OCI-LY3 (cell line): ENCODE measurements around the gene CERS6.

Experiments
- H2AFZ ChIP-seq: fragments of 200-600, 300-600 bp; shearing (Covaris generic); 2 replicates; pipeline ENCODE4 v1.6.0; 2014; ENCODE audit warnings: antibody characterized with exemption, low read depth, low read length
- H3K27ac ChIP-seq: fragments of 200-600, 300-600 bp; sonication (generic); 2 replicates; pipeline ENCODE4 v1.5.1; 2014; ENCODE audit warnings: mild to moderate bottlenecking, low read length, moderate library complexity, mixed read lengths
- H3K27me3 ChIP-seq: fragments of 200-600, 300-600 bp; sonication (generic); 2 replicates; pipeline ENCODE4 v1.6.1; 2014; ENCODE audit warnings: low read depth, low read length, mixed read lengths
- H3K36me3 ChIP-seq: fragments of 200-600, 300-600 bp; sonication (generic); replicated peaks from 2 replicates; pipeline ENCODE3; 2014; ENCODE audit warnings: low read depth, low read length, mixed read lengths
- H3K4me1 ChIP-seq: fragments of 300-600, 200-600 bp; sonication (generic); 2 replicates; pipeline ENCODE4 v1.6.1; 2014; ENCODE audit warnings: low read length, mixed read lengths
- H3K4me2 ChIP-seq: fragments of 200-600, 300-600 bp; sonication (generic); 2 replicates; pipeline ENCODE4 v1.6.1; 2014; ENCODE audit warnings: low read length, mixed read lengths
- H3K4me3 ChIP-seq: fragments of 300-600, 200-600 bp; sonication (generic); 2 replicates; pipeline ENCODE4 v1.5.1; 2014; ENCODE audit warnings: antibody characterized with exemption, mild to moderate bottlenecking, low read length, moderate library complexity
- H3K79me2 ChIP-seq: fragments of 300-600, 200-600 bp; shearing (Covaris generic); 2 replicates; pipeline ENCODE4 v1.6.1; 2014; ENCODE audit warnings: mild to moderate bottlenecking, low read length, mixed read lengths
- H3K9ac ChIP-seq: fragments of 300-600, 200-600 bp; shearing (Covaris generic); 2 replicates; pipeline ENCODE4 v1.6.0; 2014; ENCODE audit warnings: mild to moderate bottlenecking, low read length, moderate library complexity
- H3K9me3 ChIP-seq: fragments of 200-600, 300-600 bp; shearing (Covaris generic); 2 replicates; pipeline ENCODE4 v1.6.1; 2014; ENCODE audit warnings: low read length, mixed read lengths; ENCODE audit not compliant: insufficient read depth
- H4K20me1 ChIP-seq: fragments of 200-600, 300-600 bp; sonication (generic); 2 replicates; pipeline ENCODE4 v1.6.1; 2016; ENCODE audit warnings: low read length, mixed read lengths; ENCODE audit not compliant: insufficient read depth
- CTCF ChIP-seq: fragments of 200-600, 300-600 bp; sonication (generic); IDR thresholded peaks from 2 replicates; pipeline ENCODE4 v1.5.1; 2014; ENCODE audit warnings: antibody characterized with exemption, low read length, low read depth
- EZH2phosphoT487 ChIP-seq: fragments of 200-600 bp; shearing (Covaris generic); IDR thresholded peaks from 2 replicates; pipeline ENCODE4 v1.6.1; 2018; ENCODE audit warnings: antibody characterized with exemption, mixed run types, low read depth

CERS6 gene

DNA sequence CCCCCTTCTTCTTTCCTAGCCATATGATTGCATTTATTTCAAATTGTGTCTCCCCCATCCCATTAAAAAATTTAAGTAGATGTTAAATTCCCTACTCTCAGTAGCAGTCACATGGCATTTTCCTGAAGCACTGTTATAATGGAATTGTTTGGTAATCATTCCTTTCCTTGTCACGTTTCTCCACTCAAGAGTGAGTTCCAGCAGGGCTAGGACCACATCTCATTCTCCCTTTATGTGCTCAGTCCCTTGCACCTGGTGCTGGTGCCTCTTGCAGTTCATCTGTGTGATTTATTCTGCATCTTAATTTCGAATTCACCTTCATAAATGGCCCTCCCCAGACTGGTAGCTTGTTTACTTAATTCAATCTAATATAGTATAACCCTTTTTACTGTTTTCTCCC lies 276.0 kb downstream of the CERS6 start:
- Histone ChIP-seq H3K4me1 (no peaks in the 10 kb centered on the region), H3K36me3 (no peaks in the 10 kb centered on the region), H4K20me1 (no peaks in the 10 kb centered on the region), H3K9me3 (no peaks in the 10 kb centered on the region), H3K4me2 (no peak overlapping the region), H3K4me3 (no peak overlapping the region), H3K79me2 (no peaks in the 10 kb centered on the region), H2AFZ (no peak overlapping the region), H3K9ac (no peak overlapping the region), H3K27me3 (no peaks in the 10 kb centered on the region), H3K27ac (no peak overlapping the region)
- no peak for TF ChIP-seq CTCF
- no peak for TF ChIP-seq EZH2phosphoT487

DNA sequence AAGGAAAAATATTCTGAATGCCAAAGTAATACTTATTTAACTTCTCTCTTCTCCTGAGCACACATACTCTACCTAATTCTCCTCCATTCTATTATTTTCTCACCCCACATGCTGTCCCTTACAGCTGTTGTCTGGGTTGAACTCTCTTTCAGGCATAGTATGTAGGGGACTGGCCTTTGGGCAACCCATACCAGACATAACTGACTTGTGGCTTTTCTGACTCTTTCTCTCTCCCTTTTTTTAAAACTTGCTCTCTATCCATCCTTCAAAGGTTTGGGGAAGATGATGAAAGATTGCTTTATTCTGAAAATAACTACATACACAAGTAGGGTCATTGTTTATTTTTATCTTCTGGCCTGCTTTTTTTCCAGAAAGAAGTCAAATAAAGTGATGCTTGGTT lies 276.4 kb downstream of the CERS6 start:
- Histone ChIP-seq H4K20me1 (no peaks in the 10 kb centered on the region), H3K4me2 (no peak overlapping the region), H3K27me3 (no peaks in the 10 kb centered on the region), H2AFZ (no peak overlapping the region), H3K4me3 (no peak overlapping the region), H3K36me3 (no peaks in the 10 kb centered on the region), H3K9ac (no peak overlapping the region), H3K9me3 (no peaks in the 10 kb centered on the region), H3K27ac (no peak overlapping the region), H3K4me1 (no peaks in the 10 kb centered on the region), H3K79me2 (no peaks in the 10 kb centered on the region)
- no peak for TF ChIP-seq EZH2phosphoT487
- no peak for TF ChIP-seq CTCF

DNA sequence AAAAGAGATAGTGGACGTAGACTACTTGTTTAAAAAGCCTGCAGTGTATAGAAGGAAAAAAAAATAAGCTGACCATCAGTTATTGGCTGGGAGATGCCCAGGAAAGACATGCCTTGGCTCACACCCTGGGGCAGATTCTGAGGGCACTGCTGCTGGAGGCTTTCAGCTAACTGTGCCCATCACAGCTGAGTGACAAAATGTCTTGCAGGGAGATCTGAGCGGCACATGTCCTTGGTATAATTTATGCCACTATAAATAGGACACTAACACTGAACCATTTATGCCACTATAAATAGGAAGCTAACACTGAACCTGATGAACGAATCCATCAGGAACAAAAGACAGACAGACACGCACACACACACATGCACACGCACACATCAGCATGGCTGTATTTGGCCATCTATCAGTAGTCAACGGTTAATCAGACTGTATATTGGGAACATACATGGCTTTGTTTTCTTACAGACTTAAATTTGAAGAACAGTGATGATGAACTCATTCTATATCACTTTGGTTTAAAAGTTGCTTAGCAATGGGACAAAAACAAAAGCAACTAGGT lies 278.2 kb downstream of the CERS6 start:
- no peak overlapping the region for H2AFZ ChIP-seq
- no peaks in the 10 kb centered on the region for H3K9me3 ChIP-seq
- H3K4me3 ChIP-seq = no peak overlapping the region
- H3K79me2 ChIP-seq = no peaks in the 10 kb centered on the region
- H3K27ac ChIP-seq = no peak overlapping the region
- H3K4me1 ChIP-seq = no peaks in the 10 kb centered on the region
- no peaks in the 10 kb centered on the region for H3K36me3 ChIP-seq
- no peak for TF ChIP-seq CTCF
- TF ChIP-seq EZH2phosphoT487 = no peak
- no peak overlapping the region for H3K9ac ChIP-seq
- H3K27me3 ChIP-seq = no peaks in the 10 kb centered on the region
- no peak overlapping the region for H3K4me2 ChIP-seq
- no peaks in the 10 kb centered on the region for H4K20me1 ChIP-seq

DNA sequence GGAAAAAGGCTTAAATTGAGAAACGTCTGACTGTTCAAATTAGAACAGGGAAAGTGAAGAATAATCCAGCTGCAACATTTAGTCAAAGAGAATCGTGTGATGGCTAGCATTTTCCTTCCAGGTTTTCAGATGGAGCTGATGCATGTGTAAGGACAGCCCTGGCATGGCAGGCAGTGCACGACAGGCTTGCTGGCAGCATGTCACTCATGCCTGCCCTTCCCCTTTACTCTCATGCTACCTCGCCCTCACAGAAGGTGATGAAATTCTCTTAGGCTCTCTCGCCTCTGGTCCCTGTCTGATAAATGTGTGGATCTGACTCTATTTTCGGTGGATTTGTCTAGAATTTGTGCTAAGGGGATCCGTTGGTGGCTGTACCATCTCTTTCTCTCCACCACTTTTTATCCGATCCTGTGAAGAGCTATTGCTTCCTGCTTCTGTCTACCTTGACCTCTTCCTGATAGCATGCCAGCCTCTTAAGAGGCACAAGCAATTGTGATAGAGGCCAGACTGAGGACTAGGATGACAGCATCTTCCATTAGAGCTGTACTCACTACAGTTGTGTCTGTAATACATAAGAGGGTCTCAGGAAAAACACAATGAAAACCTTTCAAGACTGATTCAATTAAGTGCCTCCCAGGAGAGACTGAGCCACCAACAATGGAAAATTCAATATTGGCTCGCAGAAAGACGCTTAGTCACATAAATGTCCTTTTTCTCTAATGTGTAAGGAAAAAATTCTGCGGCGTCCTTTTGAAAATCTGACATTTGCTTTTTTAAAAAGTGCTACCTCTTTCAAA lies 280.8 kb downstream of the CERS6 start:
- no peaks in the 10 kb centered on the region for H3K4me1 ChIP-seq
- no peak overlapping the region for H3K27ac ChIP-seq

More for the DNA sequence above, 280.8 kb downstream of the CERS6 start:
- no peaks in the 10 kb centered on the region for H3K79me2 ChIP-seq
- no peak for TF ChIP-seq EZH2phosphoT487
- no peak for TF ChIP-seq CTCF
- H3K9me3 ChIP-seq = no peaks in the 10 kb centered on the region
- no peaks in the 10 kb centered on the region for H3K27me3 ChIP-seq
- no peak overlapping the region for H3K4me2 ChIP-seq
- H4K20me1 ChIP-seq = no peaks in the 10 kb centered on the region
- no peak overlapping the region for H3K4me3 ChIP-seq
- H3K9ac ChIP-seq = no peak overlapping the region
- H3K36me3 ChIP-seq = no peaks in the 10 kb centered on the region
- H2AFZ ChIP-seq = no peak overlapping the region
